GM12801 (cell line): ENCODE measurements around the gene SORCS2.

Experiments used
- CTCF ChIP-seq: IDR thresholded peaks from one replicate; pipeline ENCODE4 v1.5.1; 2011; ENCODE audit warnings: control low read depth; ENCODE audit not compliant: insufficient read length; ENCODE audit errors: extremely low read depth

The SORCS2 gene

GRCh38 chr4:7732263-7732662 lies 539.9 kb downstream of the SORCS2 start:
- no peak for TF ChIP-seq CTCF

GRCh38 chr4:7733201-7733600 lies 540.9 kb downstream of the SORCS2 start:
- no peak for TF ChIP-seq CTCF

GRCh38 chr4:7733801-7734650 lies 541.7 kb downstream of the SORCS2 start:
- no peak for TF ChIP-seq CTCF

GRCh38 chr4:7734651-7735260 lies 542.4 kb downstream of the SORCS2 start:
- no peak for TF ChIP-seq CTCF

GRCh38 chr4:7735395-7735794 lies 543.1 kb downstream of the SORCS2 start:
- no peak for TF ChIP-seq CTCF

GRCh38 chr4:7735961-7736360 lies 543.6 kb downstream of the SORCS2 start:
- no peak for TF ChIP-seq CTCF

GRCh38 chr4:7736436-7737267 lies 544.3 kb downstream of the SORCS2 start:
- TF ChIP-seq CTCF = no peak
